ENCODE measurements around the gene DAB2IP.
A peak's percentile ranks its signal among the peaks of the same experiment; 100 is the strongest.

The DAB2IP gene

GRCh38 chr9:121609822-121610637, 41.4 kb upstream of the DAB2IP start (continued):
- TF ChIP-seq, protein P1, sequence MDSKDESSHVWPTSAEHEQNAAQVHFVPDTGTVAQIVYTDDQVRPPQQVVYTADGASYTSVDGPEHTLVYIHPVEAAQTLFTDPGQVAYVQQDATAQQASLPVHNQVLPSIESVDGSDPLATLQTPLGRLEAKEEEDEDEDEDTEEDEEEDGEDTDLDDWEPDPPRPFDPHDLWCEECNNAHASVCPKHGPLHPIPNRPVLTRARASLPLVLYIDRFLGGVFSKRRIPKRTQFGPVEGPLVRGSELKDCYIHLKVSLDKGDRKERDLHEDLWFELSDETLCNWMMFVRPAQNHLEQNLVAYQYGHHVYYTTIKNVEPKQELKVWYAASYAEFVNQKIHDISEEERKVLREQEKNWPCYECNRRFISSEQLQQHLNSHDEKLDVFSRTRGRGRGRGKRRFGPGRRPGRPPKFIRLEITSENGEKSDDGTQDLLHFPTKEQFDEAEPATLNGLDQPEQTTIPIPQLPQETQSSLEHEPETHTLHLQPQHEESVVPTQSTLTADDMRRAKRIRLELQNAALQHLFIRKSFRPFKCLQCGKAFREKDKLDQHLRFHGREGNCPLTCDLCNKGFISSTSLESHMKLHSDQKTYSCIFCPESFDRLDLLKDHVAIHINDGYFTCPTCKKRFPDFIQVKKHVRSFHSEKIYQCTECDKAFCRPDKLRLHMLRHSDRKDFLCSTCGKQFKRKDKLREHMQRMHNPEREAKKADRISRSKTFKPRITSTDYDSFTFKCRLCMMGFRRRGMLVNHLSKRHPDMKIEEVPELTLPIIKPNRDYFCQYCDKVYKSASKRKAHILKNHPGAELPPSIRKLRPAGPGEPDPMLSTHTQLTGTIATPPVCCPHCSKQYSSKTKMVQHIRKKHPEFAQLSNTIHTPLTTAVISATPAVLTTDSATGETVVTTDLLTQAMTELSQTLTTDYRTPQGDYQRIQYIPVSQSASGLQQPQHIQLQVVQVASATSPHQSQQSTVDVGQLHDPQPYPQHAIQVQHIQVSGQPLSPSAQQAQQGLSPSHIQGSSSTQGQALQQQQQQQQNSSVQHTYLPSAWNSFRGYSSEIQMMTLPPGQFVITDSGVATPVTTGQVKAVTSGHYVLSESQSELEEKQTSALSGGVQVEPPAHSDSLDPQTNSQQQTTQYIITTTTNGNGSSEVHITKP (tag by site-specific recombination; IDR thresholded peaks at IDR 0.05): peak; percentile 97
- TF ChIP-seq KLF9 (tag by site-specific recombination; IDR thresholded peaks at IDR 0.05; ENCODE audit: low read depth): no peak
- no peak for TF ChIP-seq ZNF791 (tag by site-specific recombination; IDR thresholded peaks at IDR 0.05)
- TF ChIP-seq PRDM1 (tag by site-specific recombination; IDR thresholded peaks at IDR 0.05): peak; percentile 53; the same call in 1 of the 2 replicates
- TF ChIP-seq, protein P2, sequence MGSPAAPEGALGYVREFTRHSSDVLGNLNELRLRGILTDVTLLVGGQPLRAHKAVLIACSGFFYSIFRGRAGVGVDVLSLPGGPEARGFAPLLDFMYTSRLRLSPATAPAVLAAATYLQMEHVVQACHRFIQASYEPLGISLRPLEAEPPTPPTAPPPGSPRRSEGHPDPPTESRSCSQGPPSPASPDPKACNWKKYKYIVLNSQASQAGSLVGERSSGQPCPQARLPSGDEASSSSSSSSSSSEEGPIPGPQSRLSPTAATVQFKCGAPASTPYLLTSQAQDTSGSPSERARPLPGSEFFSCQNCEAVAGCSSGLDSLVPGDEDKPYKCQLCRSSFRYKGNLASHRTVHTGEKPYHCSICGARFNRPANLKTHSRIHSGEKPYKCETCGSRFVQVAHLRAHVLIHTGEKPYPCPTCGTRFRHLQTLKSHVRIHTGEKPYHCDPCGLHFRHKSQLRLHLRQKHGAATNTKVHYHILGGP (tag by site-specific recombination; IDR thresholded peaks at IDR 0.05): no peak
- no peak for TF ChIP-seq ZNF350 (tag by site-specific recombination; IDR thresholded peaks at IDR 0.05)
- no peak for TF ChIP-seq ZNF621 (tag by site-specific recombination; IDR thresholded peaks at IDR 0.05)
- no peak for TF ChIP-seq ZNF549 (tag by site-specific recombination; IDR thresholded peaks at IDR 0.05)
- no peak for TF ChIP-seq SETDB1 (IDR thresholded peaks at IDR 0.05; ENCODE audit: insufficient read length, low read length)
- TF ChIP-seq ZNF324 (tag by site-specific recombination; IDR thresholded peaks at IDR 0.05): no peak
- TF ChIP-seq ZNF843 (tag by site-specific recombination; IDR thresholded peaks at IDR 0.05): peak; percentile 70; the same call in 1 of the 2 replicates
- no peak for TF ChIP-seq ZNF133 (tag by site-specific recombination; IDR thresholded peaks at IDR 0.05)

DNA sequence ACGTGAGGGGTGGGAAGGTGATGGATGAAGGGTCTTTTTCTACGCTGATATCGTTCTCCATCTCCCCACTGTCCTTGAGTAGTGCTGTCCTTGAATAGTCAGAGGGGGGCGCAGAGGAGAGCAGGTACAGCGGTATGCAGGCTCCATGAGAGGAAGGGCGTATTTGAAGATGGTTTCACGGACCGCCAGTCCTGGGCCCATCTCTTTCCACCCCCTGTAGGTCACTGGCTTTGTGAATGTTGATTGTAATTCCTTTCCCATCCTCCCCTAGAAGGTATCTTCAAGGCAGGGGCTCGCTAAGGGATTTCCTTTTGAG, 40.8 kb upstream of the DAB2IP start:
- POLR2A ChIA-PET: interaction anchor here (0.6 to 2.7 kb wide), 2 partner anchors 11 to 586 kb away, joined by 3 to 25 read pairs; no protein-coding TSS in a partner anchor
- 0 out of 2 replicates have a peak, but pooled peaks have one; percentile 8 for TF ChIP-seq GLIS1 (tag by site-specific recombination; IDR thresholded peaks at IDR 0.05)
- TF ChIP-seq ZNF549 (tag by site-specific recombination; IDR thresholded peaks at IDR 0.05): no peak
- no peak for TF ChIP-seq ZNF354C (tag by site-specific recombination; IDR thresholded peaks at IDR 0.05; ENCODE audit: borderline replicate concordance, low read depth)
- CTCF ChIA-PET: interaction anchor here (1.0 to 2.4 kb wide), 6 partner anchors 10 to 77 kb away, joined by 3 to 17 read pairs (median 5); no protein-coding TSS in a partner anchor
- no peak overlapping the region for H3K4me3 ChIP-seq (ENCODE audit: low read depth, low read length)
- H3K9me3 ChIP-seq (ENCODE audit: control insufficient read depth, insufficient read depth, low read depth, low read length): no peaks in the 10 kb centered on the region
- H3K27ac ChIP-seq (ENCODE audit: extremely low read depth, low read depth, low read length): no peak overlapping the region
- H3K36me3 ChIP-seq (ENCODE audit: control insufficient read depth in 2 of 2, insufficient read depth in 1 of 2, low read length in 2 of 2): no peaks in the 10 kb centered on the region
- H3K4me1 ChIP-seq (ENCODE audit: control insufficient read depth, insufficient read depth, low read length): peaks cover 4% of the 10 kb centered on the region; the same call in 1 of the 2 replicates

DNA sequence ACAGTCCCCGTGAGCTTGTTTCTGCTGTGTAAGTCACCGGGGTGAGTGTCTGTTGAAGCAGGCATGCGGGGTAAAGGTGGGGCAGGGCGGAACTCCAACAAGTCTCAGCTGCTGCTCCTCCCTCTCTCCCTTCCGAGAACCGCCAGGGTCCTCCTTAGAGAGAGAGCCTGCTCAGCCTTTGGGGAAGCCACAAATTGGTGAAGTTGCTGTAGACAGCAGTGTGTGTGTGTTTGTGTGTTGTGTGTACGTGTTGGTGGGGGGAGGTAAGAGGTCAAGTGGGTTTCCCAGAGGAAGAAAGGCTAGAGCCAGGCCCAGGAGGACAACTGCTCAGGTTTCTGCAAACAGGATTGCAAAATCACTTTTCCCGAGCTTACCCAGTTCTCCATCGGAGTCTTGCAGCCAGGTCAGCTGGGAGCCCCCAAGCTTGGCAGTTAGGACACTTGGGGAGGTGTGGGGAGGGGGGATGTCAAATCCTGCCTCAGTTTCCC, 38.9 kb upstream of the DAB2IP start:
- no peak overlapping the region; the same call in 1 of the 2 replicates for H3K27ac ChIP-seq (ENCODE audit: extremely low read depth, low read depth, low read length)
- H3K36me3 ChIP-seq (ENCODE audit: control insufficient read depth in 2 of 2, insufficient read depth in 1 of 2, low read length in 2 of 2): no peaks in the 10 kb centered on the region
- H3K4me3 ChIP-seq (ENCODE audit: low read depth, low read length): no peak overlapping the region
- ChIA-PET CTCF (interaction anchor here (0.7 to 2.2 kb wide), 10 partner anchors 8 to 422 kb away, joined by 3 to 9 read pairs (median 4); no protein-coding TSS in a partner anchor), POLR2A (interaction anchor here (0.7 to 1.1 kb wide), 3 partner anchors 13 to 67 kb away, joined by 3 to 4 read pairs (median 4); no protein-coding TSS in a partner anchor)
- peaks cover 4% of the 10 kb centered on the region; the same call in 1 of the 2 replicates for H3K4me1 ChIP-seq (ENCODE audit: control insufficient read depth, insufficient read depth, low read length)
- H3K9me3 ChIP-seq (ENCODE audit: control insufficient read depth, insufficient read depth, low read depth, low read length): no peaks in the 10 kb centered on the region
- TF ChIP-seq KLF1 (tag by site-specific recombination; IDR thresholded peaks at IDR 0.05) (peak; percentile 73), ZNF449 (tag by site-specific recombination; IDR thresholded peaks at IDR 0.05) (no peak), SP3 (tag by site-specific recombination; IDR thresholded peaks at IDR 0.05) (0 out of 2 replicates have a peak, but pooled peaks have one; percentile 22), EGR2 (tag by site-specific recombination; IDR thresholded peaks at IDR 0.05; ENCODE audit: low read depth) (no peak), ZNF292 (tag by site-specific recombination; IDR thresholded peaks at IDR 0.05; ENCODE audit: borderline replicate concordance, low read depth) (no peak), ZNF768 (tag by site-specific recombination; IDR thresholded peaks at IDR 0.05) (no peak), PRDM1 (tag by site-specific recombination; IDR thresholded peaks at IDR 0.05) (0 out of 2 replicates have a peak, but pooled peaks have one; percentile 23), ZNF785 (tag by site-specific recombination; IDR thresholded peaks at IDR 0.05) (no peak), ZNF169 (tag by site-specific recombination; IDR thresholded peaks at IDR 0.05) (no peak), ZNF558 (tag by site-specific recombination; IDR thresholded peaks at IDR 0.05) (peak; percentile 22; the same call in 1 of the 2 replicates), ZNF776 (tag by site-specific recombination; IDR thresholded peaks at IDR 0.05; ENCODE audit: borderline replicate concordance) (no peak), ZNF132 (tag by site-specific recombination; IDR thresholded peaks at IDR 0.05; ENCODE audit: borderline replicate concordance) (no peak), ZNF248 (tag by site-specific recombination; IDR thresholded peaks at IDR 0.05) (no peak)
